Breast epithelium (tissue), 3 donors: ENCODE data around the gene MAP2K6.

Experiments
- POLR2A ChIP-seq: fragments of 450-650 bp; IDR thresholded peaks from one replicate; pipeline ENCODE4 v1.6.1; 2016; ENCODE audit warnings: antibody characterized with exemption, mild to moderate bottlenecking, moderate library complexity
- TF ChIP-seq, protein P1 (sequence below), 3 donors: fragments of 450-650 bp; IDR thresholded peaks; one replicate each; pipeline ENCODE4 v1.5.1; 2016 to 2017; ENCODE audit warnings: antibody characterized with exemption in 3 of 3, mild to moderate bottlenecking in 3 of 3, moderate library complexity in 3 of 3

- TF ChIP-seq, protein P1, sequence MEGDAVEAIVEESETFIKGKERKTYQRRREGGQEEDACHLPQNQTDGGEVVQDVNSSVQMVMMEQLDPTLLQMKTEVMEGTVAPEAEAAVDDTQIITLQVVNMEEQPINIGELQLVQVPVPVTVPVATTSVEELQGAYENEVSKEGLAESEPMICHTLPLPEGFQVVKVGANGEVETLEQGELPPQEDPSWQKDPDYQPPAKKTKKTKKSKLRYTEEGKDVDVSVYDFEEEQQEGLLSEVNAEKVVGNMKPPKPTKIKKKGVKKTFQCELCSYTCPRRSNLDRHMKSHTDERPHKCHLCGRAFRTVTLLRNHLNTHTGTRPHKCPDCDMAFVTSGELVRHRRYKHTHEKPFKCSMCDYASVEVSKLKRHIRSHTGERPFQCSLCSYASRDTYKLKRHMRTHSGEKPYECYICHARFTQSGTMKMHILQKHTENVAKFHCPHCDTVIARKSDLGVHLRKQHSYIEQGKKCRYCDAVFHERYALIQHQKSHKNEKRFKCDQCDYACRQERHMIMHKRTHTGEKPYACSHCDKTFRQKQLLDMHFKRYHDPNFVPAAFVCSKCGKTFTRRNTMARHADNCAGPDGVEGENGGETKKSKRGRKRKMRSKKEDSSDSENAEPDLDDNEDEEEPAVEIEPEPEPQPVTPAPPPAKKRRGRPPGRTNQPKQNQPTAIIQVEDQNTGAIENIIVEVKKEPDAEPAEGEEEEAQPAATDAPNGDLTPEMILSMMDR (IDR thresholded peaks at IDR 0.05), result no peak
- no peak for TF ChIP-seq POLR2A
Observed at GRCh38 chr17:69579961-69580677, 165.6 kb downstream of the MAP2K6 start.
